ENCODE results near the gene MACROD2. TPM values are rescaled to one million over a fixed set of nuclear protein-coding genes. Genes with fewer than 3 reads are reported as not detected.

Gene MACROD2
- total and polyA plus RNA-seq, 7 donors = 0.20 to 4.8 (median 0.87) TPM

GRCh38 chr20:15422966-15423365 lies 1427.7 kb downstream of the MACROD2 start:
- H3K4me1 ChIP-seq = no peaks in the 10 kb centered on the region
- H3K9me3 ChIP-seq = no peaks in the 10 kb centered on the region
- H3K36me3 ChIP-seq (ENCODE audit: insufficient read depth in 1 of 2, low read depth in 1 of 2) = no peaks in the 10 kb centered on the region
- H3K4me3 ChIP-seq = no peak overlapping the region
- ATAC-seq (no peak), DNase-seq (no peak)
- WGBS, 3 donors = 72 to 96% (median 75%) methylated on average over 2 of the region's 2 CpGs
- H3K27me3 ChIP-seq (ENCODE audit: insufficient read depth in 3 of 3, low read length in 2 of 3) = no peaks in the 10 kb centered on the region
- intact Hi-C loops (cut with DNase I) = no loop called here
- TF ChIP-seq CTCF (IDR thresholded peaks at IDR 0.05) = no peak
- H3K27ac ChIP-seq = no peak overlapping the region

- intact Hi-C loops (cut with DNase I) = no loop called here
- no peaks in the 10 kb centered on the region for H3K27me3 ChIP-seq (ENCODE audit: insufficient read depth in 3 of 3, low read length in 2 of 3)
- DNase-seq (no peak), ATAC-seq (no peak)
- TF ChIP-seq CTCF (IDR thresholded peaks at IDR 0.05) = no peak
- WGBS, 3 donors = 22 to 37% (median 35%) methylated on average over 3 of the region's 3 CpGs
- no peaks in the 10 kb centered on the region for H3K4me1 ChIP-seq
- H3K27ac ChIP-seq = no peak overlapping the region
- no peaks in the 10 kb centered on the region for H3K9me3 ChIP-seq
- H3K4me3 ChIP-seq = no peak overlapping the region
- no peaks in the 10 kb centered on the region for H3K36me3 ChIP-seq (ENCODE audit: insufficient read depth in 1 of 2, low read depth in 1 of 2)
Measured at GRCh38 chr20:15439551-15439950, 1444.2 kb downstream of the MACROD2 start.

- Histone ChIP-seq H3K27me3 (ENCODE audit: insufficient read depth in 3 of 3, low read length in 2 of 3) (no peaks in the 10 kb centered on the region), H3K4me3 (no peak overlapping the region), H3K4me1 (no peaks in the 10 kb centered on the region), H3K36me3 (ENCODE audit: insufficient read depth in 1 of 2, low read depth in 1 of 2) (no peaks in the 10 kb centered on the region), H3K27ac (no peak overlapping the region), H3K9me3 (no peaks in the 10 kb centered on the region)
- DNase-seq (no peak), ATAC-seq (no peak)
- 57 to 61% (median 57%) methylated on average over 7 of the region's 7 CpGs for WGBS, 3 donors
- intact Hi-C loops (cut with DNase I) = no loop called here
- no peak for TF ChIP-seq CTCF (IDR thresholded peaks at IDR 0.05)
Measured at GRCh38 chr20:15440049-15440820, 1444.9 kb downstream of the MACROD2 start.

- Histone ChIP-seq H3K9me3 (no peaks in the 10 kb centered on the region), H3K36me3 (ENCODE audit: insufficient read depth in 1 of 2, low read depth in 1 of 2) (no peaks in the 10 kb centered on the region), H3K4me1 (no peaks in the 10 kb centered on the region), H3K27me3 (ENCODE audit: insufficient read depth in 3 of 3, low read length in 2 of 3) (no peaks in the 10 kb centered on the region), H3K4me3 (no peak overlapping the region), H3K27ac (no peak overlapping the region)
- no peak for ATAC-seq
- no peak for TF ChIP-seq CTCF (IDR thresholded peaks at IDR 0.05)
- intact Hi-C loops (cut with DNase I) = no loop called here
- no peak for DNase-seq
- WGBS, 3 donors = 30 to 37% (median 32%) methylated on average over 5 of the region's 5 CpGs
Measured at GRCh38 chr20:15445056-15445840, 1449.9 kb downstream of the MACROD2 start.

Measured in psoas muscle (tissue), 8 donors.